SK-N-SH (cell line): ENCODE data around the gene RNASET2. TPM values are rescaled to one million over a fixed set of nuclear protein-coding genes. Genes with fewer than 3 reads are reported as not detected.

Experiments
- CTCF ChIA-PET: fragments of 300-600, 350-600 bp; formaldehyde crosslinking; extraction: SDS; loops from one replicate; lab custom pipeline; 2021; lab: Yijun Ruan, JAX
- POLR2A ChIA-PET: fragments of 350-600 bp; sonication (Branson Sonifier 250); formaldehyde crosslinking; extraction: SDS; loops from one replicate; lab custom pipeline; 2020; ENCODE audit warnings: antibody characterized with exemption, inconsistent platforms; lab: Yijun Ruan, JAX
- DNase-seq: peaks from one replicate; pipeline ENCODE4 v3.0.0; 2012
- H2AFZ ChIP-seq: fragments of 200-600 bp; sonication (generic); 2 replicates; pipeline ENCODE4 v1.8.1; 2016; ENCODE audit warnings: antibody characterized with exemption, mild to moderate bottlenecking, low read depth
- H3F3A ChIP-seq: fragments of 200-600 bp; sonication (generic); replicated peaks from 2 replicates; pipeline ENCODE3; 2016; ENCODE audit warnings: antibody characterized with exemption, mild to moderate bottlenecking; ENCODE audit not compliant: insufficient read depth
- H3K27ac ChIP-seq, 2 experiments: fragments of 200-500 bp in 1 of 2; fragments of 200-600 bp in 1 of 2; sonication (Bioruptor generic) in 1 of 2; sonication (generic), shearing (Covaris generic) in 1 of 2; 2 replicates each; pipeline versions ENCODE4 v1.5.1 to v1.6.1; 2014 to 2016; ENCODE audit warnings: low read depth in 2 of 2, inconsistent platforms in 1 of 2, low read length in 1 of 2, mild to moderate bottlenecking in 1 of 2, mixed read lengths in 1 of 2
- H3K27me3 ChIP-seq: fragments of 200-600 bp; sonication (generic), shearing (Covaris generic); 2 replicates; pipeline ENCODE4 v1.6.1; 2016; ENCODE audit warnings: mixed run types; ENCODE audit not compliant: insufficient read depth
- H3K36me3 ChIP-seq, 2 experiments: fragments of 200-500 bp in 1 of 2; fragments of 200-600 bp in 1 of 2; sonication (Bioruptor generic) in 1 of 2; sonication (generic) in 1 of 2; replicated peaks in 1 of 2; 2 replicates each; pipeline versions ENCODE3 to v1.5.1; 2014 to 2016; ENCODE audit warnings: low read length in 1 of 2, mild to moderate bottlenecking in 1 of 2; ENCODE audit not compliant: insufficient read depth in 2 of 2, control insufficient read depth in 1 of 2
- H3K4me1 ChIP-seq, 2 experiments: fragments of 200-500 bp in 1 of 2; fragments of 200-600 bp in 1 of 2; sonication (Bioruptor generic) in 1 of 2; sonication (generic), shearing (Covaris generic) in 1 of 2; 2 replicates each; pipeline versions ENCODE4 v1.5.1 to v1.6.1; 2014 to 2016; ENCODE audit warnings: low read depth in 1 of 2, low read length in 1 of 2, mixed run types in 1 of 2; ENCODE audit not compliant: insufficient read depth in 2 of 2, control insufficient read depth in 1 of 2
- H3K4me2 ChIP-seq: fragments of 200-600 bp; sonication (generic), shearing (Covaris generic); 2 replicates; pipeline ENCODE4 v1.6.1; 2017; ENCODE audit warnings: mixed run types
- H3K4me3 ChIP-seq, 2 experiments: fragments of 200-500 bp in 1 of 2; fragments of 200-600 bp in 1 of 2; sonication (Bioruptor generic) in 1 of 2; sonication (generic), shearing (Covaris generic) in 1 of 2; 2 replicates each; pipeline versions ENCODE4 v1.5.1 to v1.8.1; 2014 to 2016; ENCODE audit warnings: low read depth in 2 of 2, inconsistent platforms in 1 of 2, low read length in 1 of 2, mild to moderate bottlenecking in 1 of 2, mixed read lengths in 1 of 2, moderate library complexity in 1 of 2
- H3K79me2 ChIP-seq: fragments of 200-600 bp; sonication (generic); 2 replicates; pipeline ENCODE4 v1.8.1; 2017; ENCODE audit warnings: mild to moderate bottlenecking; ENCODE audit not compliant: insufficient read depth
- H3K9ac ChIP-seq: fragments of 200-600 bp; sonication (generic); 2 replicates; pipeline ENCODE4 v1.6.1; 2017; ENCODE audit warnings: mixed run types
- H3K9me2 ChIP-seq: fragments of 200-600 bp; sonication (generic); 2 replicates; pipeline ENCODE4 v1.6.1; 2017; ENCODE audit warnings: mixed run types
- H3K9me3 ChIP-seq: fragments of 200-600 bp; sonication (generic); 2 replicates; pipeline ENCODE4 v1.6.1; 2017; ENCODE audit warnings: mixed run types, mild to moderate bottlenecking, moderate library complexity
- H4K20me1 ChIP-seq: fragments of 200-600 bp; sonication (generic); 2 replicates; pipeline ENCODE4 v1.6.1; 2017; ENCODE audit warnings: mild to moderate bottlenecking, mixed run types; ENCODE audit not compliant: insufficient read depth
- CHD2 ChIP-seq: fragments of 150-350 bp; IDR thresholded peaks from 2 replicates; pipeline ENCODE4 v1.6.1; 2018; ENCODE audit warnings: low read length; ENCODE audit not compliant: partially characterized antibody
- EP300 ChIP-seq, 2 experiments: IDR thresholded peaks; 2 replicates each; pipeline versions ENCODE4 v1.4.0 to v1.6.1; 2012; ENCODE audit warnings: borderline replicate concordance in 1 of 2, low read depth in 1 of 2, low read length in 1 of 2
- EZH2phosphoT487 ChIP-seq: fragments of 200-600 bp; sonication (generic); IDR thresholded peaks from 2 replicates; pipeline ENCODE4 v1.6.1; 2017; ENCODE audit warnings: low read depth, mixed run types, mild to moderate bottlenecking, antibody characterized with exemption, moderate library complexity, borderline replicate concordance
- GABPA ChIP-seq: IDR thresholded peaks from 2 replicates; pipeline ENCODE4 v1.4.0; 2012; ENCODE audit warnings: low read depth, mild to moderate bottlenecking
- GATA2 ChIP-seq: sonication (generic); formaldehyde crosslinking; IDR thresholded peaks from 2 replicates; pipeline ENCODE4 v1.5.0; 2020; ENCODE audit warnings: mild to moderate bottlenecking, missing genetic modification reagents
- JUND ChIP-seq: IDR thresholded peaks from 2 replicates; pipeline ENCODE4 v1.4.0; 2012
- MEF2A ChIP-seq: IDR thresholded peaks from 2 replicates; pipeline ENCODE4 v1.4.0; 2012; ENCODE audit warnings: low read depth, borderline replicate concordance
- MXI1 ChIP-seq: IDR thresholded peaks from 2 replicates; pipeline ENCODE4 v1.6.1; 2012; ENCODE audit warnings: mild to moderate bottlenecking, low read depth, low read length, improper control_type of control experiment
- NFIC ChIP-seq: IDR thresholded peaks from 2 replicates; pipeline ENCODE4 v1.4.0; 2012; ENCODE audit warnings: borderline replicate concordance
- NRF1 ChIP-seq: IDR thresholded peaks from 2 replicates; pipeline ENCODE4 v1.6.1; 2012; ENCODE audit warnings: low read depth, mild to moderate bottlenecking, low read length
- POLR2AphosphoS5 ChIP-seq: IDR thresholded peaks from 2 replicates; pipeline ENCODE4 v1.6.1; 2012; ENCODE audit warnings: low read depth, low read length
- SMC3 ChIP-seq: IDR thresholded peaks from 2 replicates; pipeline ENCODE4 v1.6.1; 2012; ENCODE audit warnings: low read depth, low read length, improper control_type of control experiment
- TEAD4 ChIP-seq: IDR thresholded peaks from 2 replicates; pipeline ENCODE4 v1.4.0; 2012; ENCODE audit warnings: mild to moderate bottlenecking, borderline replicate concordance; ENCODE audit not compliant: insufficient read depth
- WGBS: methylation state at CpG from one replicate; pipeline ENCODE4 v1.1.6; 2017; ENCODE audit warnings: low lambda C conversion rate; 5-methylcytosine and 5-hydroxymethylcytosine counted together
- polyA plus RNA-seq, 3 experiments: library from polyadenylated mRNA; depleted of rRNA; stranded (reverse); fragments of >200 nt; gene quantifications; 2 replicates each; pipeline ENCODE4 v1.2.3, GENCODE V29; 2012
- TF ChIP-seq, protein P1 (sequence below): fragments of 200-600 bp; sonication (generic); IDR thresholded peaks from 2 replicates; pipeline ENCODE4 v1.6.1; 2017; ENCODE audit warnings: antibody characterized with exemption, mild to moderate bottlenecking, moderate library complexity
- TF ChIP-seq, protein P2 (sequence below): fragments of 150-350 bp; IDR thresholded peaks from 2 replicates; pipeline ENCODE4 v1.6.1; 2017; ENCODE audit warnings: antibody characterized with exemption, low read length, low read depth, borderline replicate concordance
- TF ChIP-seq, protein P3 (sequence below): fragments of 150-350 bp; IDR thresholded peaks from 2 replicates; pipeline ENCODE4 v1.6.1; 2016; ENCODE audit warnings: mild to moderate bottlenecking, low read depth, low read length
- TF ChIP-seq, protein P4 (sequence below): IDR thresholded peaks from 2 replicates; pipeline ENCODE4 v1.6.1; 2012; ENCODE audit warnings: mild to moderate bottlenecking, low read depth, low read length, moderate library complexity
- TF ChIP-seq, protein P5 (sequence below): IDR thresholded peaks from 2 replicates; pipeline ENCODE4 v1.4.0; 2012; ENCODE audit warnings: low read depth

Gene RNASET2
- polyA plus RNA-seq, 1 of the 3 experiments (the other 2 are of a cell fraction), result 59.2 TPM

DNA sequence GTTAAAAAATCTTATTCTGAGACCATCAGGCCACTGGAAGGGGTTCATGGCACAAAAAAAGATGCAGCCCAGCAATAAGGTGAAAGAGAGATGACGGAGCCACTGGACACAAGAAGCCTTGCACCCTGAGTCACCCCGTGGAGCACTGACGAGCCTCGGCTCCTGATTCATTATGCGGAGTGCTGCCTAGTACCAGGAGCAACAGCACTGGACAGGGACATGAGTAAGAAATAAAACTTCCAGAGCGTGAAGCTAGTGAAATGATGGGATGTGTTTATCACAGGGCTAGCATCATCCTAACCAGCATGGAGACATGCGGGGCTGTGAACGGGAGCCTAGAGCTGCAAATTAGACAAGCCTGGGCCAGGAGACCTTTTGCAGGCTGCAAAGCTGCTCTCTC lies 53.3 kb downstream of the RNASET2 start:
- no peak for TF ChIP-seq POLR2AphosphoS5
- TF ChIP-seq EZH2phosphoT487, result no peak
- TF ChIP-seq NFIC, result no peak
- TF ChIP-seq MEF2A, result no peak
- TF ChIP-seq, protein P1, sequence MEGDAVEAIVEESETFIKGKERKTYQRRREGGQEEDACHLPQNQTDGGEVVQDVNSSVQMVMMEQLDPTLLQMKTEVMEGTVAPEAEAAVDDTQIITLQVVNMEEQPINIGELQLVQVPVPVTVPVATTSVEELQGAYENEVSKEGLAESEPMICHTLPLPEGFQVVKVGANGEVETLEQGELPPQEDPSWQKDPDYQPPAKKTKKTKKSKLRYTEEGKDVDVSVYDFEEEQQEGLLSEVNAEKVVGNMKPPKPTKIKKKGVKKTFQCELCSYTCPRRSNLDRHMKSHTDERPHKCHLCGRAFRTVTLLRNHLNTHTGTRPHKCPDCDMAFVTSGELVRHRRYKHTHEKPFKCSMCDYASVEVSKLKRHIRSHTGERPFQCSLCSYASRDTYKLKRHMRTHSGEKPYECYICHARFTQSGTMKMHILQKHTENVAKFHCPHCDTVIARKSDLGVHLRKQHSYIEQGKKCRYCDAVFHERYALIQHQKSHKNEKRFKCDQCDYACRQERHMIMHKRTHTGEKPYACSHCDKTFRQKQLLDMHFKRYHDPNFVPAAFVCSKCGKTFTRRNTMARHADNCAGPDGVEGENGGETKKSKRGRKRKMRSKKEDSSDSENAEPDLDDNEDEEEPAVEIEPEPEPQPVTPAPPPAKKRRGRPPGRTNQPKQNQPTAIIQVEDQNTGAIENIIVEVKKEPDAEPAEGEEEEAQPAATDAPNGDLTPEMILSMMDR, result no peak
- DNase-seq, result no peak
- no peak overlapping the region for H3K27ac ChIP-seq
- H3K79me2 ChIP-seq, result no peaks in the 10 kb centered on the region
- no peaks in the 10 kb centered on the region for H3K9me3 ChIP-seq
- H3K4me3 ChIP-seq, result no peak overlapping the region
- H3K9ac ChIP-seq, result no peak overlapping the region
- H3F3A ChIP-seq, result no peaks in the 10 kb centered on the region
- WGBS, result 88% methylated on average over 8 of the region's 8 CpGs
- H3K4me1 ChIP-seq, result no peaks in the 10 kb centered on the region
- ChIA-PET POLR2A (no interaction called here), CTCF (no interaction called here)
- H3K27me3 ChIP-seq, result no peaks in the 10 kb centered on the region
- H2AFZ ChIP-seq, result no peak overlapping the region
- no peaks in the 10 kb centered on the region for H4K20me1 ChIP-seq
- H3K36me3 ChIP-seq, result no peaks in the 10 kb centered on the region
- H3K4me2 ChIP-seq, result no peak overlapping the region
- no peaks in the 10 kb centered on the region for H3K9me2 ChIP-seq

DNA sequence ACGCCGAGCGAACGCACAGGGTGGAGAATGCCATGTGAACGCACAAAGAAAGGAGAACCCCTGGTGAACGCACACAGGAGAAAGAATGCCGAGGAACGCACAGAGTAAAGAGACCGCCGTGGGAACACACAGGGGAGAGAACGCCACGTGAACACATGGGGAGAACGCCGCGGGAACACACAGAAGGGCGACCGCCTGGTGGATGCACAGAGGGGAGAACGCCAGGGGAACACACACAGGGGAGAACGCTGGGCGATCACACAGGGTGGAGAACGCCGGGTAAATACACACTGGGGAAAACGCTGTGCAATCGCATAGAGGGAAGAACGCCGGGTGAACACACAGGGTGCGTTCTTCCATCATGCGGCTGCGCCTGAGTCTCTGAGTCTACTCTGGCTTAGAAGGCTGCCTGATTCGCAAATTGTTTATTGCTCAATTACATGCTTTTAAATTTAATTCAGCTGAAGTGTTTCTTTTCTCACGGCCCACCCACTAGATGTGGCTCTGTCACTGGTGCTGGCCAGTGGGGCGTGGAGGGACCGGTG lies 54.1 kb downstream of the RNASET2 start:
- H3K36me3 ChIP-seq, result no peaks in the 10 kb centered on the region

More for the DNA sequence above, 54.1 kb downstream of the RNASET2 start:
- H2AFZ ChIP-seq, result no peak overlapping the region
- no peak for DNase-seq
- H3K79me2 ChIP-seq, result no peaks in the 10 kb centered on the region
- no peak overlapping the region for H3K9ac ChIP-seq
- no peak overlapping the region for H3K4me2 ChIP-seq
- H3K4me1 ChIP-seq, result no peaks in the 10 kb centered on the region
- no peak overlapping the region for H3K27ac ChIP-seq
- H3K27me3 ChIP-seq, result no peaks in the 10 kb centered on the region
- H3K4me3 ChIP-seq, result no peak overlapping the region
- no peaks in the 10 kb centered on the region for H3F3A ChIP-seq
- H3K9me3 ChIP-seq, result no peaks in the 10 kb centered on the region
- no peaks in the 10 kb centered on the region for H3K9me2 ChIP-seq
- no peak for TF ChIP-seq GATA2 (CRISPR knock-in tag)
- TF ChIP-seq, protein P2, sequence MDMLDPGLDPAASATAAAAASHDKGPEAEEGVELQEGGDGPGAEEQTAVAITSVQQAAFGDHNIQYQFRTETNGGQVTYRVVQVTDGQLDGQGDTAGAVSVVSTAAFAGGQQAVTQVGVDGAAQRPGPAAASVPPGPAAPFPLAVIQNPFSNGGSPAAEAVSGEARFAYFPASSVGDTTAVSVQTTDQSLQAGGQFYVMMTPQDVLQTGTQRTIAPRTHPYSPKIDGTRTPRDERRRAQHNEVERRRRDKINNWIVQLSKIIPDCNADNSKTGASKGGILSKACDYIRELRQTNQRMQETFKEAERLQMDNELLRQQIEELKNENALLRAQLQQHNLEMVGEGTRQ, result no peak
- TF ChIP-seq MEF2A, result no peak
- no peak for TF ChIP-seq NRF1
- TF ChIP-seq JUND, result no peak
- no peak for TF ChIP-seq MXI1
- TF ChIP-seq CHD2, result no peak
- TF ChIP-seq, protein P3, sequence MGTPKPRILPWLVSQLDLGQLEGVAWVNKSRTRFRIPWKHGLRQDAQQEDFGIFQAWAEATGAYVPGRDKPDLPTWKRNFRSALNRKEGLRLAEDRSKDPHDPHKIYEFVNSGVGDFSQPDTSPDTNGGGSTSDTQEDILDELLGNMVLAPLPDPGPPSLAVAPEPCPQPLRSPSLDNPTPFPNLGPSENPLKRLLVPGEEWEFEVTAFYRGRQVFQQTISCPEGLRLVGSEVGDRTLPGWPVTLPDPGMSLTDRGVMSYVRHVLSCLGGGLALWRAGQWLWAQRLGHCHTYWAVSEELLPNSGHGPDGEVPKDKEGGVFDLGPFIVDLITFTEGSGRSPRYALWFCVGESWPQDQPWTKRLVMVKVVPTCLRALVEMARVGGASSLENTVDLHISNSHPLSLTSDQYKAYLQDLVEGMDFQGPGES, result no peak
- TF ChIP-seq, protein P4, sequence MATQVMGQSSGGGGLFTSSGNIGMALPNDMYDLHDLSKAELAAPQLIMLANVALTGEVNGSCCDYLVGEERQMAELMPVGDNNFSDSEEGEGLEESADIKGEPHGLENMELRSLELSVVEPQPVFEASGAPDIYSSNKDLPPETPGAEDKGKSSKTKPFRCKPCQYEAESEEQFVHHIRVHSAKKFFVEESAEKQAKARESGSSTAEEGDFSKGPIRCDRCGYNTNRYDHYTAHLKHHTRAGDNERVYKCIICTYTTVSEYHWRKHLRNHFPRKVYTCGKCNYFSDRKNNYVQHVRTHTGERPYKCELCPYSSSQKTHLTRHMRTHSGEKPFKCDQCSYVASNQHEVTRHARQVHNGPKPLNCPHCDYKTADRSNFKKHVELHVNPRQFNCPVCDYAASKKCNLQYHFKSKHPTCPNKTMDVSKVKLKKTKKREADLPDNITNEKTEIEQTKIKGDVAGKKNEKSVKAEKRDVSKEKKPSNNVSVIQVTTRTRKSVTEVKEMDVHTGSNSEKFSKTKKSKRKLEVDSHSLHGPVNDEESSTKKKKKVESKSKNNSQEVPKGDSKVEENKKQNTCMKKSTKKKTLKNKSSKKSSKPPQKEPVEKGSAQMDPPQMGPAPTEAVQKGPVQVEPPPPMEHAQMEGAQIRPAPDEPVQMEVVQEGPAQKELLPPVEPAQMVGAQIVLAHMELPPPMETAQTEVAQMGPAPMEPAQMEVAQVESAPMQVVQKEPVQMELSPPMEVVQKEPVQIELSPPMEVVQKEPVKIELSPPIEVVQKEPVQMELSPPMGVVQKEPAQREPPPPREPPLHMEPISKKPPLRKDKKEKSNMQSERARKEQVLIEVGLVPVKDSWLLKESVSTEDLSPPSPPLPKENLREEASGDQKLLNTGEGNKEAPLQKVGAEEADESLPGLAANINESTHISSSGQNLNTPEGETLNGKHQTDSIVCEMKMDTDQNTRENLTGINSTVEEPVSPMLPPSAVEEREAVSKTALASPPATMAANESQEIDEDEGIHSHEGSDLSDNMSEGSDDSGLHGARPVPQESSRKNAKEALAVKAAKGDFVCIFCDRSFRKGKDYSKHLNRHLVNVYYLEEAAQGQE, result no peak
- TF ChIP-seq EP300 (IDR thresholded peaks at IDR 0.05; ENCODE audit: borderline replicate concordance in 1 of 2, low read depth in 1 of 2, low read length in 1 of 2), result no peak
- no peak for TF ChIP-seq GABPA
- TF ChIP-seq SMC3, result no peak
- no peak for TF ChIP-seq TEAD4
- TF ChIP-seq POLR2AphosphoS5, result no peak
- TF ChIP-seq, protein P5, sequence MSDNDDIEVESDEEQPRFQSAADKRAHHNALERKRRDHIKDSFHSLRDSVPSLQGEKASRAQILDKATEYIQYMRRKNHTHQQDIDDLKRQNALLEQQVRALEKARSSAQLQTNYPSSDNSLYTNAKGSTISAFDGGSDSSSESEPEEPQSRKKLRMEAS, result no peak
- WGBS, result 83% methylated on average over 33 of the region's 33 CpGs
- ChIA-PET CTCF (no interaction called here), POLR2A (no interaction called here)
- no peaks in the 10 kb centered on the region for H4K20me1 ChIP-seq
